GM19395 (cell line): ENCODE measurements around the gene PARD3B.
A peak's percentile ranks its signal among the peaks of the same experiment; 100 is the strongest.

Experiments
- ATAC-seq: cut with Tn5 transposase; IDR thresholded peaks from one replicate; pipeline ENCODE4 v1.9.1; 2021; ENCODE audit warnings: mild to moderate bottlenecking, moderate library complexity; ENCODE audit not compliant: unreplicated experiment

The PARD3B gene

GRCh38 chr2:205527801-205528200, 982.5 kb downstream of the PARD3B start:
- no peak for ATAC-seq

- ATAC-seq = no peak
These were observed 985.8 kb downstream of the PARD3B start for GRCh38 chr2:205531072-205531471.

GRCh38 chr2:205531489-205532148, 986.3 kb downstream of the PARD3B start:
- no peak for ATAC-seq

GRCh38 chr2:205535001-205535400, 989.7 kb downstream of the PARD3B start:
- no peak for ATAC-seq

- no peak for ATAC-seq
These were observed 994.3 kb downstream of the PARD3B start for GRCh38 chr2:205539603-205540002.

GRCh38 chr2:205540036-205540435, 994.8 kb downstream of the PARD3B start:
- no peak for ATAC-seq

GRCh38 chr2:205543262-205543843, 998.1 kb downstream of the PARD3B start:
- peak; percentile 65 for ATAC-seq

- no peak for ATAC-seq
These were observed 998.8 kb downstream of the PARD3B start for GRCh38 chr2:205543937-205544702.

GRCh38 chr2:205545971-205546816, 1000.9 kb downstream of the PARD3B start:
- ATAC-seq = no peak

GRCh38 chr2:205555566-205556230, 1010.4 kb downstream of the PARD3B start:
- no peak for ATAC-seq

GRCh38 chr2:205556357-205556756, 1011.1 kb downstream of the PARD3B start:
- no peak for ATAC-seq

- no peak for ATAC-seq
These were observed 1011.7 kb downstream of the PARD3B start for GRCh38 chr2:205556841-205557539.

GRCh38 chr2:205557873-205558272, 1012.6 kb downstream of the PARD3B start:
- no peak for ATAC-seq

- ATAC-seq = no peak
These were observed 1016.2 kb downstream of the PARD3B start for GRCh38 chr2:205561441-205561840.

GRCh38 chr2:205563646-205564045, 1018.4 kb downstream of the PARD3B start:
- ATAC-seq = no peak

- no peak for ATAC-seq
These were observed 1019.3 kb downstream of the PARD3B start for GRCh38 chr2:205564346-205565141.

GRCh38 chr2:205565142-205565522, 1019.9 kb downstream of the PARD3B start:
- no peak for ATAC-seq

- no peak for ATAC-seq
These were observed 1021.4 kb downstream of the PARD3B start for GRCh38 chr2:205566606-205567168.

GRCh38 chr2:205568620-205569019, 1023.3 kb downstream of the PARD3B start:
- ATAC-seq = no peak
